Measurements from ENCODE around the gene SLC12A8. TPM values are rescaled to one million over a fixed set of nuclear protein-coding genes. Genes with fewer than 3 reads are reported as not detected.

Gene SLC12A8
- total RNA-seq, 2 experiments from 2014 or later, result 3.9 to 5.6 TPM

Other genes with a start within 250 kb of the SLC12A8 start
- gene HEG1, start 156.8 kb downstream of the SLC12A8 start, total RNA-seq, result 10 to 100 TPM; 26.8 to 27.0 TPM
- 10 to 100 TPM; 34.7 to 36.5 TPM for gene ZNF148, start 162.6 kb upstream of the SLC12A8 start, total RNA-seq

Data from activated CD8-positive, alpha-beta memory T cell treated with anti-CD3 and anti-CD28 coated beads for 36 hours (primary cell).